ENCODE data around the gene PILRA. TPM values are rescaled to one million over a fixed set of nuclear protein-coding genes. Genes with fewer than 3 reads are reported as not detected.

The PILRA gene
- total and polyA plus RNA-seq, 2 of the 8 experiments (the other 6 are each of a cell fraction or from before 2014, with no cell fraction given), result 7.6 to 10.6 TPM

DNA sequence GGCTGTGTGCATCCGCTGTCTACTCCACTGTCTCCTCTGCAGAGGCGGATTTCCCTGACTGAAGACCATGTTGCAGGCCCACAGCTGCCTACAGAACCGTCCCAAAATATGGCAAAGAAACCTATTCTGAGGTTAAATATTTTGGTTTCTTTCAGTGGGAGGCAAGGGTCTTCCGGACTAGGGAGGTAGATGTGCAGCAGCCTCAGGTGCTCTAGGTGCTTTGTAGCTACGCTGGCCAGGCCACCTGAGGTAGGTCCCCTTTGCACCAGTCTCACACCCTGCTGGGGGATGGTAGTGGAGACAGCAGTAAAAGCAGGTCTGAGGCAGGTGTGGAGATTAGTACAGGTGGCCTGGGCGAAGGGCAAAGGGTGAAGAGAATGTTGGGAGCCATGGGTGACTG lies 23.5 kb upstream of the PILRA start:
- no peak for TF ChIP-seq TEAD4 (IDR thresholded peaks at IDR 0.05; ENCODE audit: low read depth, low read length)
- no peak for TF ChIP-seq HDAC6 (IDR thresholded peaks at IDR 0.05; ENCODE audit: low read depth, low read length)
- no peak for TF ChIP-seq CHD1 (IDR thresholded peaks at IDR 0.05; ENCODE audit: low read depth, low read length)
- no peak for TF ChIP-seq BACH1 (IDR thresholded peaks at IDR 0.05; ENCODE audit: low read length)
- TF ChIP-seq EZH2 (IDR thresholded peaks at IDR 0.05; ENCODE audit: low read depth, low read length, severe bottlenecking), result no peak
- TF ChIP-seq, protein P1, sequence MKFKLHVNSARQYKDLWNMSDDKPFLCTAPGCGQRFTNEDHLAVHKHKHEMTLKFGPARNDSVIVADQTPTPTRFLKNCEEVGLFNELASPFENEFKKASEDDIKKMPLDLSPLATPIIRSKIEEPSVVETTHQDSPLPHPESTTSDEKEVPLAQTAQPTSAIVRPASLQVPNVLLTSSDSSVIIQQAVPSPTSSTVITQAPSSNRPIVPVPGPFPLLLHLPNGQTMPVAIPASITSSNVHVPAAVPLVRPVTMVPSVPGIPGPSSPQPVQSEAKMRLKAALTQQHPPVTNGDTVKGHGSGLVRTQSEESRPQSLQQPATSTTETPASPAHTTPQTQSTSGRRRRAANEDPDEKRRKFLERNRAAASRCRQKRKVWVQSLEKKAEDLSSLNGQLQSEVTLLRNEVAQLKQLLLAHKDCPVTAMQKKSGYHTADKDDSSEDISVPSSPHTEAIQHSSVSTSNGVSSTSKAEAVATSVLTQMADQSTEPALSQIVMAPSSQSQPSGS (IDR thresholded peaks at IDR 0.05; ENCODE audit: low read length), result no peak
- no peak for TF ChIP-seq POLR2A (IDR thresholded peaks at IDR 0.05; ENCODE audit: control extremely low read depth in 1 of 2, low read depth in 2 of 2, low read length in 2 of 2)
- TF ChIP-seq SUZ12 (IDR thresholded peaks at IDR 0.05; ENCODE audit: low read length), result no peak
- no peak for TF ChIP-seq CHD2 (IDR thresholded peaks at IDR 0.05; ENCODE audit: low read length)
- no peak for TF ChIP-seq RAD21 (IDR thresholded peaks at IDR 0.05 in 1 of 2, conservative IDR thresholded peaks at IDR 0.05 in 1 of 2; ENCODE audit: low read depth in 2 of 2, low read length in 2 of 2)
- TF ChIP-seq RBBP5 (IDR thresholded peaks at IDR 0.05; ENCODE audit: borderline replicate concordance, low read depth, low read length), result no peak
- no peak for TF ChIP-seq BRCA1 (IDR thresholded peaks at IDR 0.05; ENCODE audit: low read depth, low read length)
- TF ChIP-seq MAFK (IDR thresholded peaks at IDR 0.05; ENCODE audit: low read depth, low read length), result no peak
- no peak for TF ChIP-seq TAF1 (IDR thresholded peaks at IDR 0.05; ENCODE audit: low read depth, low read length)
- POLR2A ChIA-PET (ENCODE audit: partially characterized antibody), result interaction anchor here (1.4 kb wide), 1 partner anchor 17 kb away, joined by 3 read pairs; no protein-coding TSS in a partner anchor
- H3K27me3 ChIP-seq (replicated peaks in 1 of 4; ENCODE audit: control insufficient read depth in 3 of 4, extremely low read depth in 1 of 4, insufficient read depth in 3 of 4, low read length in 3 of 4), result no peaks in the 10 kb centered on the region
- H2BK5ac ChIP-seq (ENCODE audit: low read depth, low read length), result no peak overlapping the region
- H2BK20ac ChIP-seq (ENCODE audit: low read length), result no peak overlapping the region
- H4K20me1 ChIP-seq (replicated peaks in 1 of 2; ENCODE audit: control insufficient read depth in 1 of 2, insufficient read depth in 2 of 2, low read length in 2 of 2), result peaks cover 2 to 12% of the 10 kb centered on the region in 2 experiments
- no peak overlapping the region for H2AFZ ChIP-seq (ENCODE audit: low read length)
- no peaks in the 10 kb centered on the region for H3K23me2 ChIP-seq (ENCODE audit: low read depth, low read length)
- no peak overlapping the region for H2BK12ac ChIP-seq (ENCODE audit: low read depth, low read length)
- H3K9ac ChIP-seq (replicated peaks in 1 of 4; ENCODE audit: extremely low read depth in 1 of 4, low read depth in 3 of 4, low read length in 3 of 4), result no peak overlapping the region; a peak in 1 of 7 replicates
- H3K18ac ChIP-seq (ENCODE audit: extremely low read depth, low read length), result no peak overlapping the region
- H3K4me2 ChIP-seq (ENCODE audit: insufficient read depth in 1 of 2, low read depth in 2 of 2, low read length in 2 of 2), result no peak overlapping the region
- no peak overlapping the region for H4K91ac ChIP-seq (replicated peaks; ENCODE audit: insufficient read length, low read length)
- H3K79me1 ChIP-seq (ENCODE audit: low read depth, low read length), result peaks cover under 1% of the 10 kb centered on the region; the same call in 1 of the 2 replicates
- H3K14ac ChIP-seq (ENCODE audit: insufficient read length), result no peak overlapping the region
- H3K79me2 ChIP-seq (ENCODE audit: control insufficient read depth in 1 of 2, insufficient read depth in 2 of 2, low read length in 2 of 2), result no peaks in the 10 kb centered on the region
- H3K27ac ChIP-seq (ENCODE audit: low read depth, low read length), result no peak overlapping the region
- H2AK5ac ChIP-seq (ENCODE audit: low read depth, low read length), result no peak overlapping the region
- no peaks in the 10 kb centered on the region for H3K9me3 ChIP-seq (ENCODE audit: insufficient read depth in 2 of 2, low read depth in 1 of 2, low read length in 1 of 2)
- H3K4ac ChIP-seq (replicated peaks; ENCODE audit: insufficient read length, low read depth, low read length), result no peak overlapping the region
- CTCF ChIA-PET (ENCODE audit: partially characterized antibody), result no interaction called here
- H3K56ac ChIP-seq (replicated peaks; ENCODE audit: insufficient read length, low read depth, low read length), result no peak overlapping the region
- WGBS, 2 experiments (ENCODE audit: extremely low coverage in 1 of 2, insufficient coverage in 1 of 2, insufficient read length in 1 of 2, insufficient replicate concordance in 2 of 2, low coverage in 1 of 2, low lambda C conversion rate in 2 of 2, missing lambda C conversion rate in 1 of 2), result 88% methylated on average over 6 of the region's 6 CpGs; no CpG with 5 or more reads in 1 of the 2 experiments
- no peak overlapping the region for H3K23ac ChIP-seq (ENCODE audit: insufficient read length)
- DNase-seq (ENCODE audit: low read depth in 1 of 2, low spot score in 2 of 2), result no peak
- no peak overlapping the region for H4K8ac ChIP-seq (ENCODE audit: extremely low read depth, insufficient read depth, low read length)
- no peaks in the 10 kb centered on the region for H3K4me1 ChIP-seq (replicated peaks in 1 of 4; ENCODE audit: control insufficient read depth in 3 of 4, insufficient read depth in 4 of 4, low read length in 3 of 4)
- no peak for FAIRE-seq
- no peak overlapping the region for H2BK15ac ChIP-seq (ENCODE audit: low read length)
- H4K5ac ChIP-seq (ENCODE audit: insufficient read length, low read depth, low read length), result no peak overlapping the region
- H3K36me3 ChIP-seq (ENCODE audit: control insufficient read depth in 2 of 4, insufficient read depth in 4 of 4, low read length in 3 of 4), result peaks cover 25 to 77% (median 53%) of the 10 kb centered on the region in 4 experiments
- H3K4me3 ChIP-seq (ENCODE audit: extremely low read depth in 1 of 4, insufficient read depth in 2 of 4, low read depth in 3 of 4, low read length in 4 of 4), result no peak overlapping the region
- H2BK120ac ChIP-seq (replicated peaks; ENCODE audit: low read depth, low read length), result no peak overlapping the region
